GM21390 (cell line): Measurements from ENCODE around the gene SIL1.
"Not testable (repeated sequence)": the region's sequence is repeated elsewhere in the genome, so short reads cannot be mapped to it uniquely, and the experiment has no call there.

Source experiments
- ATAC-seq: cut with Tn5 transposase; IDR thresholded peaks from one replicate; pipeline ENCODE4 v1.9.1; 2021; ENCODE audit not compliant: unreplicated experiment

The SIL1 gene

DNA sequence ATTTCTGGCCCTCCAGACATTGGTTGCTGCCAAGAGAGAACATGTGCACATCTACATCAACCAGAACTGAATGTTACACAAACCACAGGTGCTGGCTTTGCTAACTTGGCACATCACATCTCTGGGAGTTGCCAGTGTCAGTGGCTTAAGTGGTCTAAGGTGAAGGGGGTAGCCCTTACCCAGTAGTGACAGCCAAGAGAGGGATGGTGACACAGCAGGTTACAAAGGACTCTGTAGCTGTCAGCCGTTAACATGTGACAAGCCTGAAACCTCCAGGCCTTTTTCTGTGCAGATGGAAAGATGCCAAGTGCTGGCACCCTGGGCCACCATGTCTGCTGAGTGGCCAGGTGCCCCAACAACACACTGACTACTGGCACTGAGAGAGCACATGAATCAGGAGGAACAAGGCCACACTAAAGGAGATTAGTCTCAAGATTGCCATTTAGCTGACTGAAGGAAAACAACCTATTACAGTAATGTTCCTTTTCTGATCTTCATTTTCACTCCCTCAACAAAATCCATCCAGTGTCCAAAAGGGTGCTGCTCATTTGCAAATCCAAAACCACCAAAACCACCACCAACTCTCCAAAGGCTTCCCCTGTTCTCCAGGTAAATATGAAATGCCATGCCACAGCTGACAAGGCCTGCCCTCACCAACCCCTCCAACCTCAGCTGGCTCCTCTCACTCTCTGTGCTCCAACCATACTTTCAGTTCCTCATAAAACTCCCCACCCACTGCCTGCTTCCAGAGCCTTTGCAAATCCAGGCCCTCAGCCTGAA is 20.2 kb downstream of the SIL1 start:
- ATAC-seq = peak; percentile 63

DNA sequence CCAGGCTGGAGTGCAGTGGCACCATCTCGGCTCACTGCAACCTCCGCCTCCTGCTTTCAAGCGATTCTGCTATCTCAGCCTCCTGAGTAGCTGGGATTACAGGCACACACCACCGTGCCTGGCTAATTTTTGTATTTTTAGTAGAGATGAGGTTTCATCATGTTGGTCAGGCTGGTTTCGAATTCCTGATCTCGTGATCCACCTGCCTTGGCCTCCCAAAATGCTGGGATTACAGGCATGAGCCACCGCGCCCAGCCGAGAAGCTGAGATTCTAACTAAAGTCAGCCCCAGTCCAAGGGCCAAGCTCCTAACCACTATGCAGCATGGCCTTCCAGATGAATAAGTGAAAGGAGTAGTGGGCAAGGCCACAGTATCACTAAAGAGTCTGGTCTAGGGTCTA is 20.9 kb downstream of the SIL1 start:
- not testable (repeated sequence) for ATAC-seq

DNA sequence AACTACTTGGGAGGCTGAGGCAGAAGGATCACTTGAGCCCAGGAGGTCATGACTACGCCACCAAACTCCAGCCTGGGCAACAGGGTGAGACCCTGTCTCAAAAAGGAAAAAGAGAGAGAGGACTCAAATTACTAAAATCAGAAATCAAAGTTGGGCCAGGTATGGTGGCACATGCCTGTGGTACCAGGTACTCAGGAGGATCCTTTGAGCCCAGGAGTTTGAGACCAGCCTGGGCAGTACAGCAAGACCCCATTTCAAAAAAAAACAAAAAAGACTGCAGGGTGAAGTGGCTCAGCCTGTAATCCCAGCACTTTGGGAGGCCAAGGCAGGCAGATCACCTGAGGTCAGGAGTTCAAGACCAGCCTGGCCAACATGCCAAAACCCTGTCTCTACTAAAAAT is 23.8 kb downstream of the SIL1 start:
- not testable (repeated sequence) for ATAC-seq

DNA sequence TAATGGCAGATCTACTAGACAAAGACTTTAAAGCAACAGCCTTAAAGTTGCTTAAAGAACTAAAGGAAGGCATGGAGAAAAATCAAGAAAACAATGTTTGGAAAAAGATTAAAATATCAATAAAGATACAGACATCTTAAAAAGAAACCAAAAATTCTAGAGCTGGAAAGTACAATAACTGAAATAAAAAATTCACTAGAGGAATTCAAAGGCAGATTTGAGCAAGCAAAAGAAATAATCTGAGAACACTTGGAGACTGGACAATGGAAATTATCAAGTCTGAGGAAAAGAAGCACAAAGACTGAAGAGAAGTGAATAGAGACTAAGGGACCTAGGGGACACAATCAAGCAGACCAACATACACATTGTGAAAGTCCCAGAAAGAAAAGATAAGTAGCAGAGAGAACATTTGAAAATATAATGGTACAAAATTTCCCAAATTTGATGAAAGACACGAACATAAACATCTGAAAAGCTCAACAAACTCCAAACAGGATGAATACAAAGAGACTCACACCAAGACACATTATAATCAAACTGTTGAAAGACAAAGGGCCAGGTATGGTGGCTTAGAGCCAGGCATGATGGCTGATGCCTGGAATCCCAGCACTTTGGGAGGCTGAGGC is 26.3 kb downstream of the SIL1 start:
- no peak for ATAC-seq

DNA sequence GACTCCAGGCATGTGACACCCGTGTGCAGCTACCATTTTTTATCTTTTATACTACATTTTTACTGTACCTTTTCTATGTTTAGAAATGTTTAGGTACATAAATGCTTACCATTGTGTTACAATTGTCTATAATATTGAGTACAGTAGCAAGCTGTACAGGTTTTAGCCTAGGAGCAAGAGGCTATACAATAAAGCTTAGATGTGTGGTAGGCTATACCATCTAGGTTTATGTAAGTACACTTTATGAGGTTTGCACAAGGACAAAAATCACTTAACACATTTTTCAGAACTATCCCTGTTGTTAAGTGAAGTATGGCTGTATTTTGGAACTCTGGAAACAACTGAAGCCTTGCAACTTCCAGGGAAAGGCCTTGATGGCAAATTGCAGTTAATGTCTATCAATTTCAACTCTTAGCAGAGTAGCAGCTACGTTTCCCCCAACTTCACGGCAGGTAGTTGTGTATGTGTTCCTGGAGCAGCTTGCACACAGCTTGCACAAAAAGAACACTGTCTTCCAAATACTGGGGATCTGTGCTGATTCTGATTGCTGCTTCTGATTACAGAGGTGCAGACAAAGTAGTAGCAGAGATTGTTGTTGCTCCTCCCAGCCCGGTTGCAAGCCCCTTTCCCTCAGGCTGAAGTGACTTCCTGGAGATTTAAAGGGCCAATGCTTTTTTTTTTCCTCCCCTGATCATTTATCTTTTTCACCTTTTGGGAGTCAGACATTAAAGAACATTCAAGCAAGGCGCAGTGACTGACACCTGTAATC is 30.0 kb downstream of the SIL1 start:
- no peak for ATAC-seq

DNA sequence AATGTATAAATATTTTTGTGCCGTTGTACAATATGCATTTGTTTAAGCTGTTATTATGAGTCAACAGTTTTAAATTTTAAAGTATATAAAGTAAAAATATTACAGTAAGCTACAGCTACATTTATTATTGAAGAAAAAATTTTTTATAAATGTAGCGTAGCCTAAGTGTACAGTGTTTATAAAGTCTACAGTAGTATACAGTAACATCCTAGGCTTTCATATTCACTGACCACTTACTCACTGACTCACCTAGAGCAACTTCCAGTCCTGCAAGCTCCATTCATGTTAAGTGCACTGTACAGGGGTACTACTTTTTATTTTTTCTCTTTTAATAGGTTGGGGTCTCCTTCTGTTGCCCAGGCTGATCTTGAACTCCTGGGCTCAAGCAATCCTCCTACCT is 30.6 kb downstream of the SIL1 start:
- no peak for ATAC-seq

DNA sequence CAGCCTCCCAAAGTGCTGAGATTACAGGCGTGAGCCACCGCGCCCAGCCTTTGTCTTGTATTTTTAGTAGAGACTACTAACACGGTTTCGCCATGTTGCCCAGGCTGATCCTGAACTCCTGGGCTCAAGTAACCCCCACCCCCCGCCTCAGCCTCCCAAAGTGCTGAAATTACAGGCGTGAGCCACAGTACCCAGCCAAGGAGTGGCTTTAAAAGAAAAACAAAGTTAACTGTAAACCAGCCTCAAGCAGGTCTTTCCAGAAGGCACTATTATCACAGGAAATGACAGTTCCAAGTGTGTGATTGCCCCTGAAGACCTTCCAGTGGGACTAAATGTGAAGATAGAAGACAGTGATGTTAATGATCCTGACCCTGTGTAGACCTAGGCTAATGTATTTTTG is 31.1 kb downstream of the SIL1 start:
- ATAC-seq = no peak

DNA sequence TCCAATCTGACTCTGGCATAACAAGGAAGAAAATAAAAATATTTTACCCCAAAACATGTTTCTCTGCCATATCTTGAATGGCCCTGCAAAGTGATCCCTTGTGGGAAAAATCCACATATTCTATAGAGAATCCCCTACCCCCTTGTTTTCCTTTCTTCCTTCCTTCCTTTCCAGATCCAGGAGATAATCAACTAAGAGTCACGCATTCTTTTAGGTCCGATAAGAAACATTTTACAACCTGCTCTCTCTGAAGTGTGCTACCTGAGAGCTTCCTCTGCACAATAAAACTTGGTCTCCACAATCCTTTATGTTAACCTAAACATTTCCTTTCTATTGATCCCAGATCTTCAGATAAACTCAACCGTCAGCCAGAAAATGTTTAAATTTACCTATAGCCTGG is 33.3 kb downstream of the SIL1 start:
- not testable (repeated sequence) for ATAC-seq

DNA sequence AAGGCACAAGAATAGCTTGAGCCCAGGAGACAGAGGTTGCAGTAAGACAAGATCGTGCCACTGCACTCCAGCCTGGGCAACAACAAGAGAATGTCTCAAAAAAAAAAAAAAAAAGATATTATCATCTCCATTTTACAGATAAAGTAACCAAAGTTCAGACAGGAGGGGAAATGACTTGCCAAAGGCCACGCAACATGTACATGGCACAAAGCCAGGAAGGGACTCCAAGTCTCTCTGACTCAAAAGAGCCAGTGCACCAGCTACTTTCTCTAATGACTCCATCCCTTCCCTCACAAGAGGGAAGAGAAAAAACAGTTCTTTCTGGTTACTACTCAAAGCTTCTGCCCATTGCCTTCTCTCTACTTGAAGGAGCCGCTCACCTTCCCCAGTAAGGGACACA is 34.1 kb downstream of the SIL1 start:
- ATAC-seq = no peak

DNA sequence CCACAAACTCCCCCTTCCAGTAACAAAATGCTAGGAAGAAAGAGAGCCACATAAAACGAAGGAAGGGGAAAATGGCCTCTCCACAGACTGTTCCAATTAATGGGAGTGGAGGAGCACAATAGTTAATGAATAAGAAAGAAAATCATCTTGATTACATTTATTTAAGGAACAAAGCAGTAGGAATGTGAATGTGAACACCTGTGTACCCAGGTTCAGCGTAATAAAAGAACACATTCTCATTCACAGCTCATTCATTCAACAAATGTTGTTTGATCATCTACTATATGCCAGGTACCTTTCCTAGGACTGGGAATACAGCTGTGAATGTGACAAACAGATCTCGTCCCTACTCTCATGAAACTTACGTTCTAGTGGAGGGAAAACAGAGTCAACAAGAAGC is 35.7 kb downstream of the SIL1 start:
- ATAC-seq = no peak

DNA sequence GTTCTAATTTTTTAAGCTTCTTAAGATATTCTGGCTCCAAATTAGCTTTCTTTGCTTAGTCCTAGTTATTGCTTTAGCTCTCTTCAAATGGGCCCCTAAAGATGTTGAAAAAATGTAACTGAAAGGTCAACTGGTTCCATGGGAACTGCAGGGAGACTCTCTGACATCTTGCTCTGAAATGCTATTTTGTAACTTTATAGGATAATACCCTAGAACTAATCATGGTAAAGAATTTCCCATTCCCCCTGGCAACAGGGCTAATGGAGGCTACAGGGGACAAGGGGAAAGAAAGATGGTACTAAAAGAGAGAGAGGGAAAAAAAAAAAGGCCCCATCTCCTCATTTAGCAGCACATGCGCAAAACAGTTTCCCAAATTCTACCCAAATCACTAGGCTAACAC is 39.4 kb downstream of the SIL1 start:
- ATAC-seq = no peak

DNA sequence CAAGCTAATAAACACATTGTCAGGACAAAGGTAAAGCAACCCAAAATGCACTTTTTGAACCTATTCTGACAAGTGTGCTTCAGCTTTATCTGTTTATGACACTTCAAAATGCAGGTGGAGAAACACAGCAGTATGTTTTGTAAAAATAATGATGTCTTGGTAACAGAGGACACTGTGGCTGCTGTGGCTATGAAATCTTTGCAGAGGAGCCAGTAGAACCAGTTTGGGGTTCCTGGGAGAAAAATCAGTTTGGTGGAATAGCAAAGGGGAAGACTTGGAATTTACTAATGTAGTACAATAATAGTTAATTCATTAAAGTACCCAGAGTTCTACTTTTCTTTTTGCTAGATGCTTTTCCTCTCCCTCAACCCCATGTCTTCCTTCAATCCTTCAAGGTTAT is 40.6 kb downstream of the SIL1 start:
- ATAC-seq = no peak

DNA sequence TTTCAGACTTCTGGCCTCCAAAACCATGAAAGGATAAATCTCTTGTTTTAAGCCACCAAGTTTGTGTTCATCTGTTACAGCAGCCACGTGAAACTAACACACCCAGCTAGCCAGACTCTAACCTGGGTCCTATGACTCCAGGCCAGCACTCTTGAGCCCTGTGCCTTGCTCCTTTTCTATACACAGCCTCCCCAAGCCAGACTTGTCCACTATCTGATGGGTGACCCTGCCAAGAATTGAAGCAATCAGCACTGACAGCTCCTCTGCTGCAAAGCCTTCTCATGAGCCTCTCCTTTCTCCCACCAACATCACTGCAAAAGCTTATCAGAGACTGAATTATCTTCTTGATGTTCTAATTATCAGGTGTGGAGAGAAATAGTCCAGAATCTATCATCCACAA is 41.4 kb downstream of the SIL1 start:
- ATAC-seq = no peak

DNA sequence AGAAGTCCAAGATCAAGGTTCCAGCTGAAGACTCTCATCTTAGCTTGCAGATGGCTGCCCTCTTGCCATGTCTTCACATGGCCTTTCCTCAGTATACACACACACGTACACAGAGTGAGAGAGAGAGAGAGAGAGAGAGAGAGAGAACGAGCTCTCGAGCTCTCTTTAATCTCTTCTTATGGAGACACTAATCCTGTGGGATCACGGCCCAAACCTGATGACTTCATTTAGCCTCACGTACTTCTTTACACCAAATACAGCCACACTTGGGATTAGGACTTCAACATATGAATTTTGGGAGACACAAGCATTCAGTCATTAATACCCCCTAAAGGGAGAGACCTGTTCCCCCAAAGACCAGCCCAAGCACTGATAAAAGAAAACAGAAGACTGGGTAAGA is 42.8 kb downstream of the SIL1 start:
- no peak for ATAC-seq

DNA sequence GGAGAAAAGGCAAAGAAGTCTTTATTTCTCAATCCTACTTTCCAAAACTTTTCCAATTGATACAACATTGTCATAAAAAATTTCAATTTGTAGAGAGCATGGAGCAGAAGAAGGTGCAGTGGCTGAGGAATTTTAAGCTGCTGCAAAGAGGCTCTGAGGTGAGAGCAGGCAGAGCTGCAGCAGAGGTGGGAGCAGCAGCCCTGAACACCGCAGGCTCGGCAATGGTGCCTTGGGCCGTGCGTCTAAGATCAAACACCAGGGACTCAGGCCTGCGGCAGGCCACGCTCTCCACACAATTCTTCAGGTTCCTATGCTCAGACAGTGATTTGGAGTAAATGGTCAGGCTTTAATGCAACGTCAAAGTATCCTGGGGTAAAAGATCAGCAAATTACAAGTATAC is 46.3 kb downstream of the SIL1 start:
- ATAC-seq = no peak

DNA sequence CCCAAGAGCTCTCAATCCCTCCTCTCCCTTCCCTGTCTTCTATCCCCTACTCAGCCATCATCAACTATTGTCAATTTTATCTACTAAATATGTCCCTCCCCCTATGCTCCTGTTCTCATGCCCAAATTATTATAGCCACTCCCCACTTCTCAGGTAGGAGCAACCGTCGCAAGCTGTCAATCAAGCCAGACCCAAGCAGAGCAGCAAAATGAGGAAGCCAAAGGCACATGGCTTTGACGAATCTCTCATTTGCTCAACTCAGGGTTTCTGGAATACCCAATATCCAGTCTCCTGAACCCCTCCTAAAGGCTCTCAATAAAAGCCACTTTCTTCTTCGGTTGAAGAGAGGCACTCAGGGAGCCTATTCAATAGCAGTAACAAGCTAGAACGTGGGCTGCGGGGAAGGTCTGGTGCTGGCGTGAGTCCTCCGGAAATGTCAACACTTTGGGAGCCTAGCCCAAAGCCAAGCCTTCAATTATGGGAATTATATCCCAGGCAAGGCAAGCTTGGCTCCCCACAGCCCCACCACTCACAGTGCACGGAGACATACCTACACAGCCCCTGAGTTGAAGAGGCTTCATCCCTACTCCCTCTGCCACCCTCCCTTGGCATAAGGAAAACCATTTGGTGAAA is 47.7 kb downstream of the SIL1 start:
- ATAC-seq = no peak

DNA sequence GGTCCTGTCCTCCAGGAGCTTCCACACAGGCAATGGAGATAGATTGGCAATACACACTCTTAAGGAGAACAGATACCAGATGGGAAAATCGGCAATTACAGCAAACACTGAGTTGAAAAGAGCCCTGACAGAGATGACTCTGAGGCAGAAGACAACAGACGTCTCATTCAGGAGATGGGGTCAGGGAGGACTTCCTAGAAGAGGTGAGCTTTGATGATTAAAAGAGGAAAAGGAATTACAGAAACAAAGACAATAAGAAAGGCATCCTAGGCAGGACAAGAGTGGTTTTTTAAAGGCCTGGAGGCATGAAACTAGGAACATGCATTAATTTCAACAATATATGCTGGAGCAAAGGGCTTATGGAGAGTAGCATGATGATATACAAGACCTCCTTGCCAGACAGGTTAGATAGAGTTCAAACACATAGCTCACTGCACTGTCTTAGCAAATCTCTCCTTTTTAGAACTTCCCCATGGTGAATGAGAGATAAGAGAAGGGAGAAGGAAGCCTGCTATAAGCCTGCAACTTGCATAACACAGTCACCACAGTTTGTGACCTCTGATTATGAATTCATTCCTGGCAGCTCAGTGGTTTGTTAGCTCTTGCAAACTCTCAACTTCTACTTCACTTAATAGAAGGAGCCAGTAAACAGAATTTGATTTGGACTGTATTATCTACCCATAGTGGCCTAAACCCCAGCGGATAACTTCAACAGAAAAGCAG is 48.5 kb downstream of the SIL1 start:
- no peak for ATAC-seq

DNA sequence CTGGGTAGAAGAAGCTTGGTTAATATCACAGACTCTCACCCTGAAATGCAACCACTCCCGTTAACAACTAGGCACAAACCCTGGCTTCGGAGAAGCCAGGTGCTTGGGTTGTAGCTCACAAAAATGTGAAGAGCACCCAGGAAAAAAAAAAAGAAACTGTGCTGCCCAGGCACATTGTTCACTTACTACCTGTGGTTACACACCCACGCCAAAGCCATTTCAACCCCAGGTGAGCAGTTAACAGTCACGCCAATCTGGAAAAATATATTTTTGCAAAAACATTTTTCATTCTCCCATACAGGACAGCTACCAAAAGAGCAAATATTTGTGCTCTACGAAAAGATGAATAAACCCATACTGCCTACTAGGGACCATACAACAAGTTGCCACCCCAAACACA is 49.2 kb downstream of the SIL1 start:
- ATAC-seq = no peak

DNA sequence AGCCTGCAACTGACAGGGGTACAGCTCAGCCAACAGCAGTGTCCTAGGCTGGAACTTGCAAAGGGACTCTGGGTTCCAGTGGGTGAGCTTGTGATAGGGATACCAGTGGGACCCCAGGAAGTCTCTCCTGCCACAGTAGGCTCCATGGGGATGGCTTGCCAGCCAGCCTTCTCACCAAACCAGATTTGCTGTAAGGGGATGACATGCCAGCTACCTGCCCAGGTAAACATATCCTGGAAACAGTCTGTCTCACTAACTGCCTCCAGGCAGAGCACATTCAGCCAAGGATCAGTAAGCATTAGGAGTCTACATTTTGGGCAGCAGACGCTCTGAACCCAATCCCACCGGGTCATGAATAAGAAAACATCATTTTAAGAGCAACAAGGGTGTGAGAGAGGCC is 49.9 kb downstream of the SIL1 start:
- no peak for ATAC-seq

DNA sequence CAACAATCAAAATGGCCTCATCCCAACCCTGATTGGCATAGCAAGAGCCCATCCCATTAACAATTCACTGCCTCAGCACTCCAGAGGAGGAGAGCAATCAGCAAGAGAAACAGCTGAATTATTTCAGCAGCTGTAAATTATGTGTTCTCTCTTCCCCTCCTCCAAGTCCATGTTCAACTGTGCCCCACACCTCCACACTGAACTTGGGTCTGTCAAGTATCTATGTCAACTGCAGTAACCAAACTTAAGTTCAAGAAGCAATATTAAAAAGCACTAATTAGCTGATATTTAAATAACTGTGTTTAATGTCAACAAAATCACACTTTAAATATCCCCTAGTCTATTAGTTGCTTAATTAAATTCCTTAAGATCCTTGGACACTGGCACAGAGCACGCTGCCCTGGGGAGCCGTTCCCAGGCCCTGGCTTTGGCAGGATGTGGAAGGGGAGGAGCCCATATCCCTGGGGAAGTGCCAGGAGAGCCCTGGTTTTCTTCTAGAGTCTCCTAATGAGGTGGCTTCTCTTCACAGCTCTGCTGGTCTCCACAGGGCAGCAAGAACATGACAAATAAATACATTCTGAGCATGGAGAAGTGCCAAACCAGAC is 50.6 kb downstream of the SIL1 start:
- ATAC-seq = no peak
